ENCODE measurements around the gene TRIM46. TPM values are rescaled to one million over a fixed set of nuclear protein-coding genes. Genes with fewer than 3 reads are reported as not detected.
A peak's percentile ranks its signal among the peaks of the same experiment; 100 is the strongest.
"Not testable (repeated sequence)": the region's sequence is repeated elsewhere in the genome, so short reads cannot be mapped to it uniquely, and the experiment has no call there.

TRIM46 gene
- total and polyA plus RNA-seq, 7 experiments from 2014 or later = 0.69 to 21.9 (median 4.0) TPM

- no peaks in the 10 kb centered on the region for H3K9me3 Mint-ChIP-seq
- H3K4me1 Mint-ChIP-seq = peaks cover 18 to 40% (median 33%) of the 10 kb centered on the region in 7 donors
- Histone ChIP-seq H3K27ac (ENCODE audit: low read depth, low read length) (peak overlapping the region; percentile 86), H3K27me3 (ENCODE audit: control insufficient read depth in 2 of 2, insufficient read depth in 2 of 2, low read length in 2 of 2) (no peaks in the 10 kb centered on the region), H3K4me3 (ENCODE audit: low read length) (peak overlapping the region; percentile 81), H3K36me3 (ENCODE audit: control insufficient read depth in 2 of 3, insufficient read depth in 3 of 3, low read length in 3 of 3) (peaks cover 0 to 9% (median 0%) of the 10 kb centered on the region in 3 experiments), H3K9me3 (ENCODE audit: control insufficient read depth in 2 of 3, low read length in 3 of 3) (no peaks in the 10 kb centered on the region), H3K4me1 (ENCODE audit: control insufficient read depth in 2 of 2, insufficient read depth in 2 of 2, low read length in 2 of 2) (peaks cover 4 to 10% of the 10 kb centered on the region in 2 donors)
- POLR2A ChIA-PET = interaction anchor here (0.6 kb wide), 1 partner anchor 64 kb away, joined by 4 read pairs; no protein-coding TSS in a partner anchor
- H3K36me3 Mint-ChIP-seq = peaks cover 0 to 17% (median 0%) of the 10 kb centered on the region in 5 donors
- CTCF ChIA-PET = interaction anchor here (0.6 kb wide), 1 partner anchor 12 kb away, joined by 3 read pairs; no protein-coding TSS in a partner anchor
- intact Hi-C loops (cut with micrococcal nuclease) = loop anchor here (1.0 kb wide), 4 partner anchors 12 to 87 kb away; partner anchors contain the start of genes KRTCAP2 (in 2 of the 2) and TRIM46 (in 2 of the 2)
- peak overlapping the region; percentile 85 to 96 (median 93) for H3K27ac Mint-ChIP-seq
- H3K27me3 Mint-ChIP-seq = peaks cover 0 to 5% (median 4%) of the 10 kb centered on the region in 5 donors
- DNase-seq (no peak), ATAC-seq (no peak)
- H3K4me3 Mint-ChIP-seq = peak overlapping the region; percentile 88 to 100 (median 97)
Observed at GRCh38 chr1:155140630-155140953, 33.1 kb upstream of the TRIM46 start.

GRCh38 chr1:155141749-155142148 is 31.9 kb upstream of the TRIM46 start:
- peaks cover 0 to 16% (median 0%) of the 10 kb centered on the region in 5 donors for H3K36me3 Mint-ChIP-seq
- peaks cover 13 to 35% (median 29%) of the 10 kb centered on the region in 7 donors for H3K4me1 Mint-ChIP-seq
- H3K4me3 Mint-ChIP-seq = peak overlapping the region in 3 of 10 donors; percentile 15 to 66 (median 21)
- Histone ChIP-seq H3K9me3 (ENCODE audit: control insufficient read depth in 2 of 3, low read length in 3 of 3) (no peaks in the 10 kb centered on the region), H3K27ac (ENCODE audit: low read depth, low read length) (no peak overlapping the region), H3K4me3 (ENCODE audit: low read length) (no peak overlapping the region), H3K27me3 (ENCODE audit: control insufficient read depth in 2 of 2, insufficient read depth in 2 of 2, low read length in 2 of 2) (no peaks in the 10 kb centered on the region), H3K4me1 (ENCODE audit: control insufficient read depth in 2 of 2, insufficient read depth in 2 of 2, low read length in 2 of 2) (peaks cover 4 to 8% of the 10 kb centered on the region in 2 donors), H3K36me3 (ENCODE audit: control insufficient read depth in 2 of 3, insufficient read depth in 3 of 3, low read length in 3 of 3) (peaks cover 0 to 5% (median 0%) of the 10 kb centered on the region in 3 experiments)
- no peak for ATAC-seq
- H3K27me3 Mint-ChIP-seq = peaks cover 0 to 11% (median 5%) of the 10 kb centered on the region in 5 donors
- no peaks in the 10 kb centered on the region for H3K9me3 Mint-ChIP-seq
- CTCF ChIA-PET = interaction anchor here (1.0 kb wide), 1 partner anchor 30 kb away, joined by 3 read pairs; no protein-coding TSS in a partner anchor
- intact Hi-C loops (cut with micrococcal nuclease) = no loop called here
- POLR2A ChIA-PET = interaction anchor here (1.0 to 1.4 kb wide), 2 partner anchors 31 to 135 kb away, joined by 3 read pairs; partner anchors contain the start of gene KRTCAP2
- no peak for DNase-seq
- no peak overlapping the region for H3K27ac Mint-ChIP-seq

- no peaks in the 10 kb centered on the region for H3K36me3 ChIP-seq (ENCODE audit: control insufficient read depth in 2 of 3, insufficient read depth in 3 of 3, low read length in 3 of 3)
- intact Hi-C loops (cut with micrococcal nuclease) = no loop called here
- H3K4me3 ChIP-seq (ENCODE audit: low read length) = no peak overlapping the region
- Mint-ChIP-seq H3K4me1 (peaks cover 2 to 7% (median 3%) of the 10 kb centered on the region in 7 donors), H3K9me3 (peaks cover 0 to 1% (median 0%) of the 10 kb centered on the region in 11 donors), H3K36me3 (no peaks in the 10 kb centered on the region), H3K4me3 (no peak overlapping the region), H3K27ac (no peak overlapping the region), H3K27me3 (peaks cover 0 to 30% (median 13%) of the 10 kb centered on the region in 5 donors)
- peaks cover 0 to 2% of the 10 kb centered on the region in 2 donors for H3K4me1 ChIP-seq (ENCODE audit: control insufficient read depth in 2 of 2, insufficient read depth in 2 of 2, low read length in 2 of 2)
- no peaks in the 10 kb centered on the region for H3K9me3 ChIP-seq (ENCODE audit: control insufficient read depth in 2 of 3, low read length in 3 of 3)
- CTCF ChIA-PET = interaction anchor here (1.0 kb wide), 1 partner anchor 25 kb away, joined by 3 read pairs; no protein-coding TSS in a partner anchor
- POLR2A ChIA-PET = no interaction called here
- no peak overlapping the region for H3K27ac ChIP-seq (ENCODE audit: low read depth, low read length)
- no peak for DNase-seq
- no peaks in the 10 kb centered on the region for H3K27me3 ChIP-seq (ENCODE audit: control insufficient read depth in 2 of 2, insufficient read depth in 2 of 2, low read length in 2 of 2)
- ATAC-seq = no peak
Observed at GRCh38 chr1:155145491-155145890, 28.2 kb upstream of the TRIM46 start.

- H3K27ac Mint-ChIP-seq; H3K36me3 ChIP-seq (ENCODE audit: control insufficient read depth in 2 of 3, insufficient read depth in 3 of 3, low read length in 3 of 3); POLR2A ChIA-PET; H3K27me3 ChIP-seq (ENCODE audit: control insufficient read depth in 2 of 2, insufficient read depth in 2 of 2, low read length in 2 of 2); H3K9me3 Mint-ChIP-seq; ATAC-seq; intact Hi-C loops (cut with micrococcal nuclease); H3K36me3 Mint-ChIP-seq; H3K4me1 Mint-ChIP-seq; H3K4me3 ChIP-seq (ENCODE audit: low read length); DNase-seq; H3K9me3 ChIP-seq (ENCODE audit: control insufficient read depth in 2 of 3, low read length in 3 of 3); H3K4me1 ChIP-seq (ENCODE audit: control insufficient read depth in 2 of 2, insufficient read depth in 2 of 2, low read length in 2 of 2); H3K27ac ChIP-seq (ENCODE audit: low read depth, low read length); H3K4me3 Mint-ChIP-seq: not testable (repeated sequence)
- CTCF ChIA-PET = interaction anchor here (1.6 kb wide), 1 partner anchor 65 kb away, joined by 4 read pairs; no protein-coding TSS in a partner anchor
- peaks cover 0 to 29% (median 0%) of the 10 kb centered on the region in 5 donors for H3K27me3 Mint-ChIP-seq
Observed at GRCh38 chr1:155155996-155156643, 17.5 kb upstream of the TRIM46 start.

- no peak overlapping the region for H3K27ac Mint-ChIP-seq
Observed at GRCh38 chr1:155158991-155159390, 14.7 kb upstream of the TRIM46 start.

DNA sequence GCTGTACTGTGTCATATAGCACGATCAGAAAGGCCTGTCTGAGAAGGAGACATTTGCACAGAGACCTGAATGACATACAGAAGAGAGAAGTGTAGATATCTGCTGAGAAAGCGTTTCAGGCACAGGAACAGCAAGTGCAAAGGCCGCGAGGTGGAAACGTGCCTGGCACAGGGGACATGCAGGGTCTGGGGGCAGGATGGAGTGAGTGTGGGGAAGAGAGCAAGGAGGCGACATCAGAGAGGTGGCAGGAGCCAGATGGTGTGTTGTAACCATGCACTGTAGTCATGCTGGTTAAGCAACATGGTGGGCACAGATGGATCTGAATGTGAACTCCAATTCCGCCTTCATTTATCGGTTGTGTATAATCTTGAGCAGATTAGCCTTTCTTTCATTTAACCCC is 13.5 kb upstream of the TRIM46 start:
- H3K4me3 Mint-ChIP-seq = no peak overlapping the region
- H3K4me1 Mint-ChIP-seq = no peaks in the 10 kb centered on the region
- no peak overlapping the region for H3K27ac Mint-ChIP-seq
- CTCF ChIA-PET = interaction anchor here (1.3 to 1.6 kb wide), 2 partner anchors 13 to 69 kb away, joined by 5 read pairs; partner anchors contain the start of gene KRTCAP2
- POLR2A ChIA-PET = interaction anchor here (1.0 kb wide), 1 partner anchor 24 kb away, joined by 3 read pairs; the partner anchor contains the start of gene SLC50A1
- DNase-seq = no peak
- Histone ChIP-seq H3K4me1 (ENCODE audit: control insufficient read depth in 2 of 2, insufficient read depth in 2 of 2, low read length in 2 of 2) (no peaks in the 10 kb centered on the region), H3K4me3 (ENCODE audit: low read length) (no peak overlapping the region), H3K27ac (ENCODE audit: low read depth, low read length) (no peak overlapping the region), H3K36me3 (ENCODE audit: control insufficient read depth in 2 of 3, insufficient read depth in 3 of 3, low read length in 3 of 3) (no peaks in the 10 kb centered on the region), H3K27me3 (ENCODE audit: control insufficient read depth in 2 of 2, insufficient read depth in 2 of 2, low read length in 2 of 2) (no peaks in the 10 kb centered on the region), H3K9me3 (ENCODE audit: control insufficient read depth in 2 of 3, low read length in 3 of 3) (no peaks in the 10 kb centered on the region)
- H3K27me3 Mint-ChIP-seq = peaks cover 0 to 11% (median 0%) of the 10 kb centered on the region in 5 donors
- H3K9me3 Mint-ChIP-seq = no peaks in the 10 kb centered on the region
- intact Hi-C loops (cut with micrococcal nuclease) = no loop called here
- no peak for ATAC-seq
- no peaks in the 10 kb centered on the region for H3K36me3 Mint-ChIP-seq

More at GRCh38 chr1:155158991-155159390, 14.7 kb upstream of the TRIM46 start:
- no peaks in the 10 kb centered on the region for H3K9me3 ChIP-seq (ENCODE audit: control insufficient read depth in 2 of 3, low read length in 3 of 3)
- CTCF ChIA-PET = interaction anchor here (0.8 to 1.3 kb wide), 2 partner anchors 67 to 362 kb away, joined by 3 to 5 read pairs; no protein-coding TSS in a partner anchor
- no peaks in the 10 kb centered on the region for H3K27me3 ChIP-seq (ENCODE audit: control insufficient read depth in 2 of 2, insufficient read depth in 2 of 2, low read length in 2 of 2)
- H3K4me1 ChIP-seq (ENCODE audit: control insufficient read depth in 2 of 2, insufficient read depth in 2 of 2, low read length in 2 of 2) = no peaks in the 10 kb centered on the region
- intact Hi-C loops (cut with micrococcal nuclease) = no loop called here
- Mint-ChIP-seq H3K4me3 (no peak overlapping the region), H3K9me3 (no peaks in the 10 kb centered on the region), H3K27me3 (peaks cover 0 to 17% (median 0%) of the 10 kb centered on the region in 5 donors), H3K36me3 (no peaks in the 10 kb centered on the region), H3K4me1 (no peaks in the 10 kb centered on the region)
- ATAC-seq (no peak), DNase-seq (no peak)
- H3K36me3 ChIP-seq (ENCODE audit: control insufficient read depth in 2 of 3, insufficient read depth in 3 of 3, low read length in 3 of 3) = no peaks in the 10 kb centered on the region
- H3K27ac ChIP-seq (ENCODE audit: low read depth, low read length) = no peak overlapping the region
- POLR2A ChIA-PET = no interaction called here
- H3K4me3 ChIP-seq (ENCODE audit: low read length) = no peak overlapping the region

All from naive thymus-derived CD4-positive, alpha-beta T cell (primary cell).